HepG2 (cell line): ENCODE measurements around the gene PASD1. TPM values are rescaled to one million over a fixed set of nuclear protein-coding genes. Genes with fewer than 3 reads are reported as not detected.

Source experiments
- ATAC-seq: fragments of 200-7000 bp; cut with Tn5 transposase; 3 replicates; pipeline ENCODE4 v1.9.1; 2020; ENCODE audit warnings: mild to moderate bottlenecking, moderate library complexity
- BruUV-seq: library from RNA; stranded (reverse); fragments of 400-500 nt; replicated peaks from 2 replicates; lab custom pipeline; 2021; lab: Mats Ljungman, UMichigan
- CTCF ChIA-PET: fragments of 300-600 bp; formaldehyde crosslinking; extraction: SDS; loops from one replicate; lab custom pipeline; 2021; ENCODE audit warnings: low total read pairs, inconsistent platforms, low intra/inter-chr PET ratio; lab: Yijun Ruan, JAX
- POLR2A ChIA-PET: fragments of 350-600 bp; sonication (Branson Sonifier 250); formaldehyde crosslinking; loops from one replicate; lab custom pipeline; 2020; ENCODE audit warnings: antibody characterized with exemption, inconsistent platforms; lab: Yijun Ruan, JAX
- DNase-seq: peaks from one replicate; pipeline ENCODE4 v3.0.0-alpha.2; 2015; ENCODE audit warnings: low spot score
- FAIRE-seq: peaks from 3 replicates; lab custom pipeline; 2011; peaks lifted over from hg19 to GRCh38; lab: Jason Lieb, UNC
- H2AFZ ChIP-seq: one replicate; pipeline ENCODE4 v1.6.1; 2011; ENCODE audit warnings: low read length, inconsistent platforms
- H3K27ac ChIP-seq: fragments of 300-600 bp; 3 replicates; pipeline ENCODE4 v1.8.0; 2011; ENCODE audit warnings: mixed run types, mild to moderate bottlenecking, mixed read lengths, low read length, inconsistent platforms; ENCODE audit not compliant: insufficient read depth; ENCODE audit errors: extremely low read length
- H3K27me3 ChIP-seq, 2 experiments: fragments of 200-600 bp in 1 of 2; 2 replicates in 1 of 2; 3 replicates in 1 of 2; pipeline versions ENCODE4 v1.6.0 to v1.8.0; 2011; ENCODE audit warnings: low read length in 2 of 2, mild to moderate bottlenecking in 2 of 2, moderate library complexity in 2 of 2, inconsistent platforms in 1 of 2; ENCODE audit not compliant: insufficient read depth in 2 of 2, control insufficient read depth in 1 of 2
- H3K36me3 ChIP-seq, 2 experiments: fragments of 200-600 bp in 1 of 2; replicated peaks in 1 of 2; 2 replicates in 1 of 2; 3 replicates in 1 of 2; pipeline versions ENCODE4 v1.5.1 to v1.8.0; 2011; ENCODE audit warnings: low read length in 2 of 2, inconsistent platforms in 1 of 2; ENCODE audit not compliant: insufficient read depth in 2 of 2, control insufficient read depth in 1 of 2
- H3K4me1 ChIP-seq: 2 replicates; pipeline ENCODE4 v1.5.1; 2012; ENCODE audit warnings: low read length, inconsistent platforms; ENCODE audit not compliant: insufficient read depth
- H3K4me2 ChIP-seq: 2 replicates; pipeline ENCODE4 v1.6.0; 2011; ENCODE audit warnings: low read depth, low read length, inconsistent platforms
- H3K4me3 ChIP-seq, 3 experiments: fragments of 200-600 bp in 1 of 3; sonication (generic), shearing (Covaris generic) in 1 of 3; replicated peaks in 1 of 3; 2 replicates each; pipeline ENCODE4 v1.5.1; 2011 to 2016; ENCODE audit warnings: low read length in 3 of 3, inconsistent platforms in 2 of 3, low read depth in 2 of 3, mild to moderate bottlenecking in 2 of 3, control low read depth in 1 of 3, mixed read lengths in 1 of 3; ENCODE audit not compliant: insufficient read depth in 1 of 3
- H3K79me2 ChIP-seq: one replicate; pipeline ENCODE4 v1.6.1; 2011; ENCODE audit warnings: low read length, inconsistent platforms; ENCODE audit not compliant: insufficient read depth
- H3K9ac ChIP-seq: 2 replicates; pipeline ENCODE4 v1.6.0; 2011; ENCODE audit warnings: mild to moderate bottlenecking, low read depth, low read length, inconsistent platforms; ENCODE audit not compliant: insufficient read depth
- H3K9me3 ChIP-seq: 2 replicates; pipeline ENCODE4 v1.5.1; 2012; ENCODE audit warnings: mild to moderate bottlenecking, low read length
- H4K20me1 ChIP-seq: 2 replicates; pipeline ENCODE4 v1.6.0; 2011; ENCODE audit warnings: inconsistent platforms, mild to moderate bottlenecking, low read length, moderate library complexity; ENCODE audit not compliant: insufficient read depth
- GFI1 ChIP-seq: sonication (generic); formaldehyde crosslinking; IDR thresholded peaks from 2 replicates; pipeline ENCODE4 v1.5.0; 2020; ENCODE audit warnings: missing genetic modification reagents, mild to moderate bottlenecking, borderline replicate concordance
- MAFG ChIP-seq: sonication (generic); formaldehyde crosslinking; IDR thresholded peaks from 2 replicates; pipeline ENCODE4 v1.5.1; 2020; ENCODE audit warnings: mild to moderate bottlenecking, missing genetic modification reagents
- SMARCC2 ChIP-seq: fragments of 450-650 bp; IDR thresholded peaks from 2 replicates; pipeline ENCODE4 v1.6.1; 2017; ENCODE audit warnings: antibody characterized with exemption, mild to moderate bottlenecking
- TEF ChIP-seq: sonication (generic); formaldehyde crosslinking; IDR thresholded peaks from 2 replicates; pipeline ENCODE4 v1.5.0; 2020; ENCODE audit warnings: missing genetic modification reagents
- TP53 ChIP-seq: sonication (generic); formaldehyde crosslinking; conservative IDR thresholded peaks from 2 replicates; pipeline ENCODE4 v1.4.0; 2020; ENCODE audit warnings: missing genetic modification reagents
- ZNF670 ChIP-seq: sonication (generic); formaldehyde crosslinking; IDR thresholded peaks from 2 replicates; pipeline ENCODE4 v1.8.0; 2022; ENCODE audit warnings: mild to moderate bottlenecking, missing genetic modification reagents, borderline replicate concordance
- in situ Hi-C: cut with HindIII; loops from 2 replicates; pipeline ENCODE4 v1.10.0; 2017; ENCODE audit warnings: low pct_unique_long_range_greater_than_20kb; ENCODE audit not compliant: extremely low pct_ligation_motif_present
- intact Hi-C: fragments of 100-400 bp; cut with micrococcal nuclease; formaldehyde crosslinking; loops from one replicate; pipeline ENCODE4 v1.10.0; 2022; ENCODE audit not compliant: unreplicated experiment
- polyA plus RNA-seq, 8 experiments: library from polyadenylated mRNA; depleted of rRNA in 3 of 8; stranded (reverse) in 7 of 8; unstranded in 1 of 8; fragments of >200 nt; fragmentation: Illumina TruSeq in 4 of 8; extraction: Trizol in 4 of 8; gene quantifications; 2 replicates each; pipeline versions ENCODE4 v1.2.1 to v1.2.3, GENCODE V29; 2011 to 2016; ENCODE audit warnings: low read depth in 4 of 8, missing spikeins in 1 of 8, mixed read lengths in 1 of 8; ENCODE audit not compliant: insufficient read depth in 1 of 8
- total RNA-seq, 5 experiments: library from RNA; depleted of rRNA; stranded (reverse); fragments of >200 nt; fragmentation: Illumina TruSeq; extraction: Trizol; gene quantifications; 2 replicates each; pipeline ENCODE4 v1.2.3, GENCODE V29; 2016; ENCODE audit warnings: low read depth in 1 of 5
- TF ChIP-seq, protein P1 (sequence below): IDR thresholded peaks from 2 replicates; pipeline ENCODE4 v1.6.1; 2016; ENCODE audit warnings: missing biosample characterization, missing genetic modification reagents, low read depth

PASD1 gene
- total and polyA plus RNA-seq, 2 of the 13 experiments (the other 11 are each of a cell fraction or from before 2014, with no cell fraction given), result not detected

- TF ChIP-seq GFI1 (CRISPR knock-in tag) (no peak), ZNF670 (CRISPR knock-in tag) (no peak)
- TF ChIP-seq, protein P1, sequence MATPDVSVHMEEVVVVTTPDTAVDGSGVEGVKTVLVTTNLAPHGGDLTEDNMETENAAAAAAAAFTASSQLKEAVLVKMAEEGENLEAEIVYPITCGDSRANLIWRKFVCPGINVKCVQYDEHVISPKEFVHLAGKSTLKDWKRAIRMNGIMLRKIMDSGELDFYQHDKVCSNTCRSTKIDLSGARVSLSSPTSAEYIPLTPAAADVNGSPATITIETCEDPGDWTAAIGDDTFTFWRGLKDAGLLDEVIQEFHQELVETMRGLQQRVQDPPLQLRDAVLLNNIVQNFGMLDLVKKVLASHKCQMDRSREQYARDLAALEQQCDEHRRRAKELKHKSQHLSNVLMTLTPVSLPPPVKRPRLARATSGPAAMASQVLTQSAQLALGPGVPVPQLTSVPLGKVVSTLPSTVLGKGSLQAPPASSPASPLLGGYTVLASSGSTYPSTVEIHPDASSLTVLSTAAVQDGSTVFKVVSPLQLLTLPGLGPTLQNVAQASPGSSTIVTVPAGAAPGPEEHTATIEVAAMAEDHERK (CRISPR knock-in tag), result no peak
- TF ChIP-seq, all 625 proteins: peak for 0
These were observed 124.2 kb downstream of the PASD1 start (continued) for GRCh38 chrX:151687635-151688034.

DNA sequence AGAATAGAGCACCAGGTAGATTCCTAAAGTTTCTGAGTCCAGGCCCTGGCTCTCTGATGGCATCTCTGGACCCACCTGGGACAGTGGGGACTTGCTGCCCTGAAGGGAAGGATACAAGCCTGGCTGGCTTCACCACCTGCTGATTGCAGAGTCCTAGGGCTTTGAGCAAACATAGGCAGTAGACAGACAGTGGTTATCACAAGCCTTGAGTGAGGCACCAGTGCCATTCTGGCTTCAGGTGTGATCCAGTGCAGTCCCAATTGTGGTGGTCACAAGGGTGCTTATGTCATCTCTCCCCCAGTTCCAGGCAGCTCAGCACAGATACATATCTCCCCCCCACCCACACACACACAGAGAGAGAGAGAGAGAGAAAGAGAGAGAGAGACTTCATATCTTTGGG lies 125.2 kb downstream of the PASD1 start:
- Histone ChIP-seq H3K4me3 (no peak overlapping the region), H3K36me3 (no peaks in the 10 kb centered on the region), H4K20me1 (no peaks in the 10 kb centered on the region), H3K79me2 (no peaks in the 10 kb centered on the region), H3K9me3 (no peaks in the 10 kb centered on the region), H2AFZ (no peak overlapping the region), H3K4me1 (no peaks in the 10 kb centered on the region), H3K27me3 (no peaks in the 10 kb centered on the region; a peak in 1 of 5 replicates), H3K27ac (no peak overlapping the region), H3K4me2 (no peak overlapping the region), H3K9ac (no peak overlapping the region)
- no peak for TF ChIP-seq SMARCC2
- no peak for TF ChIP-seq TP53 (CRISPR knock-in tag)
- TF ChIP-seq TEF (CRISPR knock-in tag), result no peak
- TF ChIP-seq MAFG, result no peak
- FAIRE-seq (no peak), ATAC-seq (no peak), DNase-seq (no peak)
- POLR2A ChIA-PET, result no interaction called here
- no TSS peak for BruUV-seq
- CTCF ChIA-PET, result no interaction called here
- in situ Hi-C loops, result loop anchor here (25.0 kb wide), 1 partner anchor 176 kb away; no protein-coding TSS in a partner anchor
- intact Hi-C loops, result no loop called here
